Smooth muscle cell (in vitro differentiated cells): Measurements from ENCODE around the gene RHCG. TPM values are rescaled to one million over a fixed set of nuclear protein-coding genes. Genes with fewer than 3 reads are reported as not detected.

Source experiments
- DNase-seq: peaks from one replicate; lab custom pipeline; 2025; ENCODE audit not compliant: unreplicated experiment; lab: John Stamatoyannopoulos, UW
- H2AFZ ChIP-seq: fragments of 200-600 bp; sonication (generic); 2 replicates; pipeline ENCODE4 v1.6.0; 2016; ENCODE audit warnings: antibody characterized with exemption, low read depth, mild to moderate bottlenecking
- H3F3A ChIP-seq: fragments of 200-600 bp; sonication (generic); 2 replicates; pipeline ENCODE4 v1.6.0; 2017; ENCODE audit warnings: antibody characterized with exemption, low read depth
- H3K27ac ChIP-seq: fragments of 200-600 bp; sonication (generic); 2 replicates; pipeline ENCODE4 v1.5.1; 2016; ENCODE audit warnings: low read depth, mild to moderate bottlenecking
- H3K27me3 ChIP-seq: fragments of 200-600 bp; sonication (generic); 2 replicates; pipeline ENCODE4 v1.6.1; 2016; ENCODE audit warnings: low read depth, mild to moderate bottlenecking
- H3K36me3 ChIP-seq: fragments of 200-600 bp; sonication (generic); 2 replicates; pipeline ENCODE4 v1.5.1; 2016; ENCODE audit warnings: low read depth
- H3K4me1 ChIP-seq: fragments of 200-600 bp; sonication (generic); 2 replicates; pipeline ENCODE4 v1.5.1; 2016; ENCODE audit warnings: low read depth
- H3K4me2 ChIP-seq: fragments of 200-600 bp; sonication (generic); 2 replicates; pipeline ENCODE4 v1.6.0; 2016; ENCODE audit warnings: mild to moderate bottlenecking
- H3K4me3 ChIP-seq: fragments of 200-600 bp; sonication (generic); 2 replicates; pipeline ENCODE4 v1.5.1; 2016; ENCODE audit warnings: mild to moderate bottlenecking
- H3K79me2 ChIP-seq: fragments of 200-600 bp; sonication (generic); 2 replicates; pipeline ENCODE4 v1.6.0; 2016; ENCODE audit warnings: low read depth, mild to moderate bottlenecking
- H3K9ac ChIP-seq: fragments of 200-600 bp; sonication (generic); 2 replicates; pipeline ENCODE4 v1.6.0; 2016; ENCODE audit warnings: low read depth
- H3K9me3 ChIP-seq: fragments of 200-600 bp; sonication (generic); replicated peaks from 2 replicates; pipeline ENCODE4 v1.5.1; 2016; ENCODE audit warnings: low read depth
- H4K20me1 ChIP-seq: fragments of 200-600 bp; sonication (generic); 2 replicates; pipeline ENCODE4 v1.6.0; 2016; ENCODE audit warnings: low read depth
- CTCF ChIP-seq: fragments of 200-600 bp; sonication (generic); IDR thresholded peaks from 2 replicates; pipeline ENCODE4 v1.5.1; 2017; ENCODE audit warnings: borderline replicate concordance, mild to moderate bottlenecking, antibody characterized with exemption; ENCODE audit not compliant: insufficient read depth, poor library complexity, severe bottlenecking
- WGBS: methylation state at CpG from one replicate; pipeline ENCODE4 v1.1.7; 2016; ENCODE audit warnings: low lambda C conversion rate; 5-methylcytosine and 5-hydroxymethylcytosine counted together
- polyA plus RNA-seq: library from polyadenylated mRNA; unstranded; fragments of >200 nt; fragmentation: Nextera tagmentation; extraction: Ambion mirVana; gene quantifications from 2 replicates; pipeline ENCODE4 v1.2.1, GENCODE V29; 2016
- total RNA-seq: library from RNA; depleted of rRNA; stranded (reverse); fragments of >200 nt; gene quantifications from 2 replicates; pipeline ENCODE4 v1.2.3, GENCODE V29; 2014

Gene RHCG
- total and polyA plus RNA-seq, 2 experiments from 2014 or later = 10.9 to 12.0 TPM

- WGBS = 75% methylated on average over 6 of the region's 6 CpGs
- Histone ChIP-seq H3K4me2 (no peak overlapping the region), H4K20me1 (no peaks in the 10 kb centered on the region), H3K36me3 (no peaks in the 10 kb centered on the region), H3K9me3 (no peaks in the 10 kb centered on the region), H3K9ac (no peak overlapping the region), H3K79me2 (no peaks in the 10 kb centered on the region), H3F3A (no peaks in the 10 kb centered on the region), H2AFZ (no peak overlapping the region), H3K4me1 (no peaks in the 10 kb centered on the region), H3K4me3 (no peak overlapping the region), H3K27me3 (peaks cover 53% of the 10 kb centered on the region), H3K27ac (no peak overlapping the region)
- no peak for TF ChIP-seq CTCF
- no peak for DNase-seq
These were observed 18.4 kb upstream of the RHCG start for GRCh38 chr15:89514596-89515406.

DNA sequence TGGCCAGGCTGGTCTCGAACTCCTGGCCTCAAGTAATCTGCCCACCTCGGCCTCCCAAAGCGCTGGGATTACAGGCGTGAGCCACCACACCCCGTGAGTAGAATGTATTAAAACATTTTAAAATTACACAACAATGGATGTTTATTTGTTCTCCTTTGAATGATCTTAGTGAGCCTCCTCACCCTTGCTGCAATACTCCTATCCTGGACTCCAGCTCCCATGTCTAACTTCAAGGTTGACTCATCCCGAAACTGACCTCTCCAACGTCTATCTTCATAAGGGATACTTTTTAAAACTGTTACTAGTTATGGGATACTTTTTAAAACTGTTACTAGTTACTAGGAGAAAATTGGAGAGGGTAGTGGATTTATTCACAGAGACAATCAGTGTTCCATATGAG is 17.8 kb upstream of the RHCG start:
- TF ChIP-seq CTCF = no peak
- no peaks in the 10 kb centered on the region for H3K9me3 ChIP-seq
- no peaks in the 10 kb centered on the region for H3K79me2 ChIP-seq
- no peaks in the 10 kb centered on the region for H3K36me3 ChIP-seq
- H3K4me3 ChIP-seq = no peak overlapping the region
- no peak for DNase-seq
- no peaks in the 10 kb centered on the region for H4K20me1 ChIP-seq
- 94% methylated on average over 7 of the region's 7 CpGs for WGBS
- H3F3A ChIP-seq = no peaks in the 10 kb centered on the region
- H3K4me1 ChIP-seq = no peaks in the 10 kb centered on the region
- no peak overlapping the region for H3K27ac ChIP-seq
- H3K9ac ChIP-seq = no peak overlapping the region
- H2AFZ ChIP-seq = no peak overlapping the region
- H3K4me2 ChIP-seq = no peak overlapping the region
- H3K27me3 ChIP-seq = peaks cover 57% of the 10 kb centered on the region

DNA sequence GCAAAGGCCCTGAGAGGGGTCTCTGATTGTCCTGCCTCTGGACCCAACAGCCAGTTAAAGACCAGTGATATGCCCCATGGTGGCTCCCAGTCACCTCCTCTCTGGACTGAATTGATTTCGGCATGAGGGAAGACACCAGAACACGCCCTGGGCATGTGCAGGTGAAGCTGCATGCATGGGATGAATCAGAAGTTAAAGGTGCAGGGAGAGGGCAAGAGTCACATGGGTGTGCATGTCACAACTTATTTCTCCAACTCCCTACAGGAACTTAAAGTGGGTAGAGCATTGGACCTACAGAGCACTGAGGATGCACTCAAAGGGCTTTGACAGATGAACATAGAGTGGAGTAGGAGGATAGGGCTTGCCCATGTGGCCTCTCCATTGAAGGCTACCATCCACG is 16.9 kb upstream of the RHCG start:
- Histone ChIP-seq H3K79me2 (no peaks in the 10 kb centered on the region), H2AFZ (no peak overlapping the region)

More for the DNA sequence above, 16.9 kb upstream of the RHCG start:
- peaks cover 57% of the 10 kb centered on the region for H3K27me3 ChIP-seq
- no peak overlapping the region for H3K9ac ChIP-seq
- no peaks in the 10 kb centered on the region for H3K36me3 ChIP-seq
- no peak overlapping the region for H3K4me2 ChIP-seq
- no peaks in the 10 kb centered on the region for H3K9me3 ChIP-seq
- H3K4me1 ChIP-seq = no peaks in the 10 kb centered on the region
- no peak for TF ChIP-seq CTCF
- no peak overlapping the region for H3K4me3 ChIP-seq
- DNase-seq = no peak
- H3F3A ChIP-seq = no peaks in the 10 kb centered on the region
- H4K20me1 ChIP-seq = no peaks in the 10 kb centered on the region
- no peak overlapping the region for H3K27ac ChIP-seq
- WGBS = 87% methylated on average over 3 of the region's 3 CpGs
